ENCODE results near the gene SHROOM3. TPM values are rescaled to one million over a fixed set of nuclear protein-coding genes. Genes with fewer than 3 reads are reported as not detected.

Gene SHROOM3
- total RNA-seq, 2 donors from 2014 or later = 30.6 to 30.9 TPM

- Histone ChIP-seq H3K4me1 (peaks cover 0 to 5% of the 10 kb centered on the region in 2 donors), H3K27me3 (no peaks in the 10 kb centered on the region), H3K27ac (no peak overlapping the region), H3K4me3 (no peak overlapping the region), H3K36me3 (no peaks in the 10 kb centered on the region), H3K9me3 (no peaks in the 10 kb centered on the region)
- no peak for DNase-seq (ENCODE audit: low spot score)
- no peak for TF ChIP-seq CTCF (IDR thresholded peaks at IDR 0.05)
These were observed 54.1 kb downstream of the SHROOM3 start for GRCh38 chr4:76488888-76489685.

- Histone ChIP-seq H3K27me3 (no peaks in the 10 kb centered on the region), H3K9me3 (no peaks in the 10 kb centered on the region), H3K36me3 (no peaks in the 10 kb centered on the region), H3K27ac (no peak overlapping the region), H3K4me1 (peaks cover 0 to 5% of the 10 kb centered on the region in 2 donors), H3K4me3 (no peak overlapping the region)
- DNase-seq (ENCODE audit: low spot score) = no peak
- TF ChIP-seq CTCF (IDR thresholded peaks at IDR 0.05) = no peak
These were observed 54.7 kb downstream of the SHROOM3 start for GRCh38 chr4:76489686-76490161.

GRCh38 chr4:76492055-76492454 is 57.0 kb downstream of the SHROOM3 start:
- no peak for TF ChIP-seq CTCF (IDR thresholded peaks at IDR 0.05)

GRCh38 chr4:76494243-76494642 is 59.2 kb downstream of the SHROOM3 start:
- TF ChIP-seq CTCF (IDR thresholded peaks at IDR 0.05) = no peak
- H3K27ac ChIP-seq = no peak overlapping the region
- H3K4me1 ChIP-seq = no peaks in the 10 kb centered on the region
- no peaks in the 10 kb centered on the region for H3K27me3 ChIP-seq
- H3K4me3 ChIP-seq = no peak overlapping the region
- H3K9me3 ChIP-seq = no peaks in the 10 kb centered on the region
- H3K36me3 ChIP-seq = no peaks in the 10 kb centered on the region
- DNase-seq (ENCODE audit: low spot score) = no peak

More at GRCh38 chr4:76492055-76492454, 57.0 kb downstream of the SHROOM3 start:
- no peak for DNase-seq (ENCODE audit: low spot score)
- Histone ChIP-seq H3K9me3 (no peaks in the 10 kb centered on the region), H3K27me3 (no peaks in the 10 kb centered on the region), H3K4me1 (peaks cover 0 to 5% of the 10 kb centered on the region in 2 donors), H3K36me3 (no peaks in the 10 kb centered on the region), H3K27ac (no peak overlapping the region), H3K4me3 (no peak overlapping the region)

GRCh38 chr4:76494871-76495590 is 60.0 kb downstream of the SHROOM3 start:
- no peaks in the 10 kb centered on the region for H3K4me1 ChIP-seq
- H3K36me3 ChIP-seq = no peaks in the 10 kb centered on the region
- no peak overlapping the region for H3K4me3 ChIP-seq
- H3K9me3 ChIP-seq = no peaks in the 10 kb centered on the region
- DNase-seq (ENCODE audit: low spot score) = no peak
- H3K27ac ChIP-seq = no peak overlapping the region
- H3K27me3 ChIP-seq = no peaks in the 10 kb centered on the region
- TF ChIP-seq CTCF (IDR thresholded peaks at IDR 0.05) = no peak
